SU-DHL-6 (cell line): Measurements from ENCODE around the gene KDELR1.

Experiments used
- H2AFZ ChIP-seq: fragments of 200-600 bp; sonication (generic); 2 replicates; pipeline ENCODE4 v1.6.1; 2014; ENCODE audit warnings: low read depth, mild to moderate bottlenecking, moderate library complexity, mixed read lengths, antibody characterized with exemption, low read length; ENCODE audit not compliant: severe bottlenecking
- H3F3A ChIP-seq: fragments of 200-600 bp; shearing (Covaris generic); 2 replicates; pipeline ENCODE4 v1.6.0; 2016; ENCODE audit warnings: antibody characterized with exemption, mild to moderate bottlenecking; ENCODE audit not compliant: insufficient read depth
- H3K27ac ChIP-seq: fragments of 200-600 bp; sonication (generic); 2 replicates; pipeline ENCODE4 v1.5.1; 2016; ENCODE audit warnings: low read depth, mild to moderate bottlenecking, low read length, moderate library complexity, mixed read lengths
- H3K27me3 ChIP-seq: fragments of 200-600 bp; sonication (generic), shearing (Covaris generic); 2 replicates; pipeline ENCODE4 v1.6.0; 2014; ENCODE audit warnings: mild to moderate bottlenecking, low read length
- H3K36me3 ChIP-seq: fragments of 200-600 bp; sonication (generic); 2 replicates; pipeline ENCODE4 v1.6.1; 2014; ENCODE audit warnings: mild to moderate bottlenecking, low read length, mixed read lengths
- H3K4me2 ChIP-seq: fragments of 300-600, 200-600 bp; shearing (Covaris generic), sonication (generic); 2 replicates; pipeline ENCODE4 v1.6.0; 2014; ENCODE audit warnings: low read length, low read depth, mild to moderate bottlenecking; ENCODE audit not compliant: poor library complexity, severe bottlenecking
- H3K4me3 ChIP-seq: fragments of 200-600 bp; sonication (generic); 2 replicates; pipeline ENCODE4 v1.5.1; 2014; ENCODE audit warnings: antibody characterized with exemption, low read length, mild to moderate bottlenecking, mixed read lengths; ENCODE audit not compliant: insufficient read depth, poor library complexity, severe bottlenecking
- H3K79me2 ChIP-seq: fragments of 200-600 bp; sonication (generic); 2 replicates; pipeline ENCODE4 v1.6.1; 2014; ENCODE audit warnings: mild to moderate bottlenecking, low read length, moderate library complexity; ENCODE audit not compliant: insufficient read depth
- H3K9ac ChIP-seq: fragments of 200-600 bp; sonication (generic); 2 replicates; pipeline ENCODE4 v1.7.0; 2014; ENCODE audit warnings: mild to moderate bottlenecking, low read length
- H3K9me2 ChIP-seq: fragments of 200-600 bp; sonication (generic); replicated peaks from 2 replicates; pipeline ENCODE4 v1.6.1; 2014; ENCODE audit warnings: low read length; ENCODE audit not compliant: insufficient read depth
- H3K9me3 ChIP-seq: fragments of 200-600 bp; sonication (generic); 2 replicates; pipeline ENCODE4 v1.6.1; 2014; ENCODE audit warnings: low read length, mixed read lengths; ENCODE audit not compliant: insufficient read depth
- H4K20me1 ChIP-seq: fragments of 200-600 bp; sonication (generic); 2 replicates; pipeline ENCODE4 v1.6.1; 2014; ENCODE audit warnings: low read depth, mild to moderate bottlenecking, antibody characterized with exemption, low read length, moderate library complexity, mixed read lengths
- EZH2phosphoT487 ChIP-seq: fragments of 200-600 bp; sonication (generic), shearing (Covaris generic); conservative IDR thresholded peaks from 2 replicates; pipeline ENCODE4 v1.6.1; 2018; ENCODE audit warnings: mild to moderate bottlenecking, antibody characterized with exemption, low read length, moderate library complexity, mixed read lengths
- TF ChIP-seq, protein P1 (sequence below): fragments of 200-600 bp; sonication (generic); IDR thresholded peaks from one replicate; pipeline ENCODE4 v1.5.1; 2017; ENCODE audit warnings: antibody characterized with exemption, mild to moderate bottlenecking, low read length, moderate library complexity; ENCODE audit not compliant: insufficient read depth, poor library complexity, severe bottlenecking

KDELR1 gene

DNA sequence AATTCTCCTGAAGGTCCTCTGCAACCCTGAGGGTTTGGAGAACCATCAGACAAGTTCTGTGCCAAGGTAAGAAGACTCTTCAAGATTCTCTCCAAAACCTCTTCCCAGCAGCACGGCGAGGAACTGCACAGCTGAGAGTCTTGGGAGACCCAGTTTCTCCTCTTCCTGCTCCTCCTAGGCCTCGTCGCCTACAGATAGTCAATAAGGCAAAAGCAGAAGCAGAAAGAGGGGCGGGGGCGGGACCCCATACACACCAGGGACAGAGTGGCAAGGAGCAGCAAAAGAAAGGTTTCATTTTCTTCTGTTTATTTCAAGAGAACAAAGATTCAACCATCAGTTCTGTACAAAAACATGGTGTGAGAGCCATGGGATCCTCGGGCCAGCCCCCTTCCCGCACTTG, 9.1 kb downstream of the KDELR1 start:
- H3K9ac ChIP-seq = no peak overlapping the region
- H3K9me2 ChIP-seq = no peaks in the 10 kb centered on the region
- no peaks in the 10 kb centered on the region for H3K79me2 ChIP-seq
- H3F3A ChIP-seq = no peaks in the 10 kb centered on the region
- no peaks in the 10 kb centered on the region for H3K9me3 ChIP-seq
- no peak overlapping the region for H3K27ac ChIP-seq
- no peak overlapping the region for H2AFZ ChIP-seq
- H3K4me2 ChIP-seq = no peak overlapping the region
- H3K36me3 ChIP-seq = no peaks in the 10 kb centered on the region
- no peak for TF ChIP-seq EZH2phosphoT487
- TF ChIP-seq, protein P1, sequence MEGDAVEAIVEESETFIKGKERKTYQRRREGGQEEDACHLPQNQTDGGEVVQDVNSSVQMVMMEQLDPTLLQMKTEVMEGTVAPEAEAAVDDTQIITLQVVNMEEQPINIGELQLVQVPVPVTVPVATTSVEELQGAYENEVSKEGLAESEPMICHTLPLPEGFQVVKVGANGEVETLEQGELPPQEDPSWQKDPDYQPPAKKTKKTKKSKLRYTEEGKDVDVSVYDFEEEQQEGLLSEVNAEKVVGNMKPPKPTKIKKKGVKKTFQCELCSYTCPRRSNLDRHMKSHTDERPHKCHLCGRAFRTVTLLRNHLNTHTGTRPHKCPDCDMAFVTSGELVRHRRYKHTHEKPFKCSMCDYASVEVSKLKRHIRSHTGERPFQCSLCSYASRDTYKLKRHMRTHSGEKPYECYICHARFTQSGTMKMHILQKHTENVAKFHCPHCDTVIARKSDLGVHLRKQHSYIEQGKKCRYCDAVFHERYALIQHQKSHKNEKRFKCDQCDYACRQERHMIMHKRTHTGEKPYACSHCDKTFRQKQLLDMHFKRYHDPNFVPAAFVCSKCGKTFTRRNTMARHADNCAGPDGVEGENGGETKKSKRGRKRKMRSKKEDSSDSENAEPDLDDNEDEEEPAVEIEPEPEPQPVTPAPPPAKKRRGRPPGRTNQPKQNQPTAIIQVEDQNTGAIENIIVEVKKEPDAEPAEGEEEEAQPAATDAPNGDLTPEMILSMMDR = no peak
- no peaks in the 10 kb centered on the region for H3K27me3 ChIP-seq
- no peak overlapping the region for H3K4me3 ChIP-seq
- H4K20me1 ChIP-seq = no peaks in the 10 kb centered on the region

DNA sequence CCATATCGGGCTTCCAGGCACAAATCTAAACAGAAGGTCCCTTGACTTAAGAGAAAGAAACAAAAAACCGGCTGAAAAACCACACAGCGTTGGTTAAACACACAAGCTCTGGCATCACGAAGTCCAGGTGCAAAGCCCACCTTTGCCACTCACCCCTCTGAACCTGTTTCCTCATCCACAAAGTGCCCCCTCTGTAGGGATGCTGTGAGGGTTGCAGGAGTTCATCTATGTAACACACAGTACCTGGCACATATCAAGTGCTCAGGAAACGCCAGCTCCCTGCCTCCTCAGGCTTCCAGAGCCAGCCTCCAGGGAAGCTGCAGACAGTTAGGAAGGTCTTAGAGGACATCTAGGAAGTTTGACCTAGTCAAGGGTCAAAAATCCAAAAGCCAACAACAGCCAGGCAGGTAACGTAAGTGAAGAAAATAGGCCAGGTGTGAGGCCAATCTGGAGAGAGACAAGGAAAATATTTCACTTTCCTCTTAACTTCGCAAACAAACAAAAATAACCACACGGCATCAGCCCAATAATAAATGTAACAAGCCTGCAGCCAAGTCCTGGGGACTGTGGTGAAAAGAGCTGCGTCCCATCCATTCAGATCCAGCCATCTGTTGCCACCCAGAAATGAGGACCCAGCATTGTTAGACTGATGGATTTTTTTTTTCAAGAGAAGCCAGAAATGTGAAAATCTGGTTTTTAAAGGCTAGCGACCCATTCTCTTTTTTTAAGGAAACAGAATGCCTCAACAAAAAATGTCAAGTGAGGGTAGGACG, 10.0 kb downstream of the KDELR1 start:
- H3K9me3 ChIP-seq = no peaks in the 10 kb centered on the region
- no peaks in the 10 kb centered on the region for H3F3A ChIP-seq
- no peaks in the 10 kb centered on the region for H3K27me3 ChIP-seq
- no peaks in the 10 kb centered on the region for H3K9me2 ChIP-seq
- TF ChIP-seq, protein P1 = no peak
- H3K27ac ChIP-seq = no peak overlapping the region
- H3K4me2 ChIP-seq = no peak overlapping the region
- H3K36me3 ChIP-seq = no peaks in the 10 kb centered on the region
- H3K79me2 ChIP-seq = no peaks in the 10 kb centered on the region
- no peak overlapping the region for H2AFZ ChIP-seq
- H4K20me1 ChIP-seq = no peaks in the 10 kb centered on the region
- H3K9ac ChIP-seq = no peak overlapping the region
- no peak overlapping the region for H3K4me3 ChIP-seq

DNA sequence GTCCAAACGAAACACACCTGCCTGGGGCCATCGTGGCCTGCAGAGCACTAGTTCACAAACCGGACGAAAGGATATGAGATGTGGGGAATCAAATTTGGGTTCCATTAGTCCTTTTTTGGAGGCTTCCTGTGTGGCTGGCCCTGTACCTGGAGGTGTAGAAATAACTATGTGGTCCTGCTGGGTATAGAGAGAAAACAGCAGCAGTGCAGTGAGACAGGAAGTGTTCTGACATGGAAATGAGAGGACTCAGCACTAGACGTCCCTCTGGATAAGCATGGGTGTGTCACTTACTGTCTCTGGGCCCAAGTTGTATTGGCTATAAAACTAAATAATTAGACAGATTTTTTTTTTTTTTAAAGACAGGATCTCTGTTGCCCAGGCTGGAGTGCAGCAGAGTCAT, 12.3 kb downstream of the KDELR1 start:
- no peaks in the 10 kb centered on the region for H4K20me1 ChIP-seq
- no peaks in the 10 kb centered on the region for H3F3A ChIP-seq
- TF ChIP-seq, protein P1 = no peak
- no peak for TF ChIP-seq EZH2phosphoT487
- H3K4me2 ChIP-seq = no peak overlapping the region
- H3K27ac ChIP-seq = no peak overlapping the region
- no peak overlapping the region for H2AFZ ChIP-seq
- H3K79me2 ChIP-seq = no peaks in the 10 kb centered on the region
- H3K4me3 ChIP-seq = no peak overlapping the region
- no peaks in the 10 kb centered on the region for H3K9me2 ChIP-seq
- no peaks in the 10 kb centered on the region for H3K9me3 ChIP-seq
- no peaks in the 10 kb centered on the region for H3K27me3 ChIP-seq
- no peak overlapping the region for H3K9ac ChIP-seq
- no peaks in the 10 kb centered on the region for H3K36me3 ChIP-seq
